ENCODE measurements around the gene PVALB.
"Not testable (repeated sequence)": the region's sequence is repeated elsewhere in the genome, so short reads cannot be mapped to it uniquely, and the experiment has no call there.

The PVALB gene

GRCh38 chr22:36754881-36755280 lies 62.0 kb downstream of the PVALB start:
- not testable (repeated sequence) for DNase-seq

GRCh38 chr22:36753916-36754315 lies 62.9 kb downstream of the PVALB start:
- DNase-seq = no peak

- DNase-seq = no peak
Observed at GRCh38 chr22:36753120-36753802, 63.6 kb downstream of the PVALB start.

Data from DMS153 (cell line).